HepG2 (cell line): ENCODE data around the gene RILPL1. TPM values are rescaled to one million over a fixed set of nuclear protein-coding genes. Genes with fewer than 3 reads are reported as not detected.

Source experiments
- ATAC-seq: fragments of 200-7000 bp; cut with Tn5 transposase; 3 replicates; pipeline ENCODE4 v1.9.1; 2020; ENCODE audit warnings: mild to moderate bottlenecking, moderate library complexity
- BruUV-seq: library from RNA; stranded (reverse); fragments of 400-500 nt; replicated peaks from 2 replicates; lab custom pipeline; 2021; lab: Mats Ljungman, UMichigan
- CTCF ChIA-PET: fragments of 300-600 bp; formaldehyde crosslinking; extraction: SDS; loops from one replicate; lab custom pipeline; 2021; ENCODE audit warnings: low total read pairs, inconsistent platforms, low intra/inter-chr PET ratio; lab: Yijun Ruan, JAX
- POLR2A ChIA-PET: fragments of 350-600 bp; sonication (Branson Sonifier 250); formaldehyde crosslinking; loops from one replicate; lab custom pipeline; 2020; ENCODE audit warnings: antibody characterized with exemption, inconsistent platforms; lab: Yijun Ruan, JAX
- DNase-seq: peaks from one replicate; pipeline ENCODE4 v3.0.0-alpha.2; 2015; ENCODE audit warnings: low spot score
- FAIRE-seq: peaks from 3 replicates; lab custom pipeline; 2011; peaks lifted over from hg19 to GRCh38; lab: Jason Lieb, UNC
- H2AFZ ChIP-seq: one replicate; pipeline ENCODE4 v1.6.1; 2011; ENCODE audit warnings: low read length, inconsistent platforms
- H3K27ac ChIP-seq: fragments of 300-600 bp; 3 replicates; pipeline ENCODE4 v1.8.0; 2011; ENCODE audit warnings: mixed run types, mild to moderate bottlenecking, mixed read lengths, low read length, inconsistent platforms; ENCODE audit not compliant: insufficient read depth; ENCODE audit errors: extremely low read length
- H3K27me3 ChIP-seq, 2 experiments: fragments of 200-600 bp in 1 of 2; 2 replicates in 1 of 2; 3 replicates in 1 of 2; pipeline versions ENCODE4 v1.6.0 to v1.8.0; 2011; ENCODE audit warnings: low read length in 2 of 2, mild to moderate bottlenecking in 2 of 2, moderate library complexity in 2 of 2, inconsistent platforms in 1 of 2; ENCODE audit not compliant: insufficient read depth in 2 of 2, control insufficient read depth in 1 of 2
- H3K36me3 ChIP-seq, 2 experiments: fragments of 200-600 bp in 1 of 2; replicated peaks in 1 of 2; 2 replicates in 1 of 2; 3 replicates in 1 of 2; pipeline versions ENCODE4 v1.5.1 to v1.8.0; 2011; ENCODE audit warnings: low read length in 2 of 2, inconsistent platforms in 1 of 2; ENCODE audit not compliant: insufficient read depth in 2 of 2, control insufficient read depth in 1 of 2
- H3K4me1 ChIP-seq: 2 replicates; pipeline ENCODE4 v1.5.1; 2012; ENCODE audit warnings: low read length, inconsistent platforms; ENCODE audit not compliant: insufficient read depth
- H3K4me2 ChIP-seq: 2 replicates; pipeline ENCODE4 v1.6.0; 2011; ENCODE audit warnings: low read depth, low read length, inconsistent platforms
- H3K4me3 ChIP-seq, 3 experiments: fragments of 200-600 bp in 1 of 3; sonication (generic), shearing (Covaris generic) in 1 of 3; replicated peaks in 1 of 3; 2 replicates each; pipeline ENCODE4 v1.5.1; 2011 to 2016; ENCODE audit warnings: low read length in 3 of 3, inconsistent platforms in 2 of 3, low read depth in 2 of 3, mild to moderate bottlenecking in 2 of 3, control low read depth in 1 of 3, mixed read lengths in 1 of 3; ENCODE audit not compliant: insufficient read depth in 1 of 3
- H3K79me2 ChIP-seq: one replicate; pipeline ENCODE4 v1.6.1; 2011; ENCODE audit warnings: low read length, inconsistent platforms; ENCODE audit not compliant: insufficient read depth
- H3K9ac ChIP-seq: 2 replicates; pipeline ENCODE4 v1.6.0; 2011; ENCODE audit warnings: mild to moderate bottlenecking, low read depth, low read length, inconsistent platforms; ENCODE audit not compliant: insufficient read depth
- H3K9me3 ChIP-seq: 2 replicates; pipeline ENCODE4 v1.5.1; 2012; ENCODE audit warnings: mild to moderate bottlenecking, low read length
- H4K20me1 ChIP-seq: 2 replicates; pipeline ENCODE4 v1.6.0; 2011; ENCODE audit warnings: inconsistent platforms, mild to moderate bottlenecking, low read length, moderate library complexity; ENCODE audit not compliant: insufficient read depth
- AKAP8 ChIP-seq: sonication (generic); formaldehyde crosslinking; IDR thresholded peaks from 2 replicates; pipeline ENCODE4 v1.5.1; 2020; ENCODE audit warnings: mild to moderate bottlenecking, missing genetic modification reagents
- ARNT2 ChIP-seq: sonication (generic); formaldehyde crosslinking; IDR thresholded peaks from 2 replicates; pipeline ENCODE4 v1.8.0; 2022; ENCODE audit warnings: mild to moderate bottlenecking, low read depth, missing genetic modification reagents, moderate library complexity
- GATA4 ChIP-seq: sonication (generic); IDR thresholded peaks from 2 replicates; pipeline ENCODE4 v1.6.1; 2016; ENCODE audit warnings: antibody characterized with exemption, low read depth, borderline replicate concordance
- HIVEP1 ChIP-seq: sonication (generic); formaldehyde crosslinking; IDR thresholded peaks from 2 replicates; pipeline ENCODE4 v1.4.0; 2020; ENCODE audit warnings: mild to moderate bottlenecking, missing genetic modification reagents
- HMG20B ChIP-seq: conservative IDR thresholded peaks from 2 replicates; pipeline ENCODE4 v1.6.1; 2016; ENCODE audit warnings: missing genetic modification reagents, missing compliant biosample characterization
- KAT8 ChIP-seq: IDR thresholded peaks from 2 replicates; pipeline ENCODE4 v1.6.1; 2016; ENCODE audit warnings: missing genetic modification reagents, missing compliant biosample characterization
- PHB2 ChIP-seq: fragments of 450-650 bp; IDR thresholded peaks from 2 replicates; pipeline ENCODE4 v1.6.1; 2018; ENCODE audit not compliant: partially characterized antibody
- TP53 ChIP-seq: sonication (generic); formaldehyde crosslinking; conservative IDR thresholded peaks from 2 replicates; pipeline ENCODE4 v1.4.0; 2020; ENCODE audit warnings: missing genetic modification reagents
- ZBTB7B ChIP-seq: sonication (generic); formaldehyde crosslinking; IDR thresholded peaks from 2 replicates; pipeline ENCODE4 v1.4.0; 2020; ENCODE audit warnings: missing genetic modification reagents
- ZNF430 ChIP-seq: sonication (generic); formaldehyde crosslinking; IDR thresholded peaks from 2 replicates; pipeline ENCODE4 v1.9.0; 2021; ENCODE audit warnings: mild to moderate bottlenecking, missing genetic modification reagents
- ZNF556 ChIP-seq: sonication (generic); formaldehyde crosslinking; IDR thresholded peaks from 2 replicates; pipeline ENCODE4 v1.4.0; 2020; ENCODE audit warnings: mild to moderate bottlenecking, missing genetic modification reagents, borderline replicate concordance
- ZNF572 ChIP-seq: sonication (generic); formaldehyde crosslinking; IDR thresholded peaks from 2 replicates; pipeline ENCODE4 v1.5.1; 2020; ENCODE audit warnings: mild to moderate bottlenecking, missing genetic modification reagents
- ZNF788 ChIP-seq: sonication (generic); formaldehyde crosslinking; IDR thresholded peaks from 2 replicates; pipeline ENCODE4 v1.5.0; 2020; ENCODE audit warnings: mild to moderate bottlenecking, missing genetic modification reagents, borderline replicate concordance
- ZNF841 ChIP-seq: sonication (generic); formaldehyde crosslinking; IDR thresholded peaks from 2 replicates; pipeline ENCODE4 v1.8.1; 2023; ENCODE audit warnings: missing genetic modification reagents, borderline replicate concordance
- ZSCAN21 ChIP-seq: sonication (generic); formaldehyde crosslinking; IDR thresholded peaks from 2 replicates; pipeline ENCODE4 v1.8.0; 2022; ENCODE audit warnings: mild to moderate bottlenecking, missing genetic modification reagents, moderate library complexity, borderline replicate concordance
- WGBS: methylation state at CpG from one replicate; pipeline ENCODE4 v1.1.6; 2017; ENCODE audit warnings: low lambda C conversion rate; 5-methylcytosine and 5-hydroxymethylcytosine counted together
- in situ Hi-C: cut with HindIII; loops from 2 replicates; pipeline ENCODE4 v1.10.0; 2017; ENCODE audit warnings: low pct_unique_long_range_greater_than_20kb; ENCODE audit not compliant: extremely low pct_ligation_motif_present
- intact Hi-C: fragments of 100-400 bp; cut with micrococcal nuclease; formaldehyde crosslinking; loops from one replicate; pipeline ENCODE4 v1.10.0; 2022; ENCODE audit not compliant: unreplicated experiment
- polyA plus RNA-seq, 8 experiments: library from polyadenylated mRNA; depleted of rRNA in 3 of 8; stranded (reverse) in 7 of 8; unstranded in 1 of 8; fragments of >200 nt; fragmentation: Illumina TruSeq in 4 of 8; extraction: Trizol in 4 of 8; gene quantifications; 2 replicates each; pipeline versions ENCODE4 v1.2.1 to v1.2.3, GENCODE V29; 2011 to 2016; ENCODE audit warnings: low read depth in 4 of 8, missing spikeins in 1 of 8, mixed read lengths in 1 of 8; ENCODE audit not compliant: insufficient read depth in 1 of 8
- total RNA-seq, 5 experiments: library from RNA; depleted of rRNA; stranded (reverse); fragments of >200 nt; fragmentation: Illumina TruSeq; extraction: Trizol; gene quantifications; 2 replicates each; pipeline ENCODE4 v1.2.3, GENCODE V29; 2016; ENCODE audit warnings: low read depth in 1 of 5
- TF ChIP-seq, protein P1 (sequence below): sonication (generic); formaldehyde crosslinking; IDR thresholded peaks from 2 replicates; pipeline ENCODE4 v1.5.0; 2020; ENCODE audit warnings: missing genetic modification reagents, mild to moderate bottlenecking, borderline replicate concordance
- TF ChIP-seq, protein P2 (sequence below): sonication (generic); formaldehyde crosslinking; IDR thresholded peaks from 2 replicates; pipeline ENCODE4 v1.4.0; 2020; ENCODE audit warnings: missing genetic modification reagents, borderline replicate concordance

RILPL1 gene
- total and polyA plus RNA-seq, 2 of the 13 experiments (the other 11 are each of a cell fraction or from before 2014, with no cell fraction given): 5.8 to 28.4 TPM

DNA sequence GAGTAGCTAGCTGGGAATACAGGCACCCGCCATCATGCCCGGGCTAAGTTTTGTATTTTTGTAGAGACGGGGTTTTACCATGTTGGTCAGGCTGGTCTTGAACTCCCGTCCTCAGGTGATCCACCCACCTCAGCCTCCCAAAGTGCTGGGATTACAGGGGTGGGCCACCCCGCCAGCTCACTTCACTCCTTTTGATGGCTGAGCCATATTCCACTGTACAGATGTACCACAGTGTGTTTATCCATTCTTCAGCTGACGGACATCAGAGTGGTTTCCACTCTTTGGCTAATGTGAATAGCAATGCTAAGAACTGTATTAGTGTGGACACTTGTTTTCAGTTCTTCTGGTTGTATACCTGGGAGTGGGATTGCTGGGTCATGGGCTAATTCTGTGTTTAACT, 46.1 kb downstream of the RILPL1 start:
- no peak overlapping the region for H2AFZ ChIP-seq
- no peaks in the 10 kb centered on the region for H3K27me3 ChIP-seq
- H3K4me3 ChIP-seq: no peak overlapping the region
- H3K27ac ChIP-seq: no peak overlapping the region
- intact Hi-C loops (no loop called here), in situ Hi-C loops (no loop called here)
- H3K9me3 ChIP-seq: no peaks in the 10 kb centered on the region
- ChIA-PET CTCF (no interaction called here), POLR2A (no interaction called here)
- no peak for DNase-seq
- WGBS: 97% methylated on average over 6 of the region's 6 CpGs
- TF ChIP-seq ZNF556 (CRISPR knock-in tag) (no peak), HIVEP1 (CRISPR knock-in tag) (no peak), HMG20B (CRISPR knock-in tag) (no peak), KAT8 (CRISPR knock-in tag) (no peak), ZNF788 (no peak), ZSCAN21 (CRISPR knock-in tag) (no peak), TP53 (CRISPR knock-in tag) (no peak), ZNF430 (CRISPR knock-in tag) (no peak), AKAP8 (CRISPR knock-in tag) (no peak), ZNF841 (no peak), ARNT2 (CRISPR knock-in tag) (no peak), GATA4 (no peak), PHB2 (no peak), ZBTB7B (no peak), ZNF572 (CRISPR knock-in tag) (no peak)
- TF ChIP-seq, protein P1, sequence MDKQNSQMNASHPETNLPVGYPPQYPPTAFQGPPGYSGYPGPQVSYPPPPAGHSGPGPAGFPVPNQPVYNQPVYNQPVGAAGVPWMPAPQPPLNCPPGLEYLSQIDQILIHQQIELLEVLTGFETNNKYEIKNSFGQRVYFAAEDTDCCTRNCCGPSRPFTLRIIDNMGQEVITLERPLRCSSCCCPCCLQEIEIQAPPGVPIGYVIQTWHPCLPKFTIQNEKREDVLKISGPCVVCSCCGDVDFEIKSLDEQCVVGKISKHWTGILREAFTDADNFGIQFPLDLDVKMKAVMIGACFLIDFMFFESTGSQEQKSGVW (CRISPR knock-in tag): no peak
- TF ChIP-seq, protein P2, sequence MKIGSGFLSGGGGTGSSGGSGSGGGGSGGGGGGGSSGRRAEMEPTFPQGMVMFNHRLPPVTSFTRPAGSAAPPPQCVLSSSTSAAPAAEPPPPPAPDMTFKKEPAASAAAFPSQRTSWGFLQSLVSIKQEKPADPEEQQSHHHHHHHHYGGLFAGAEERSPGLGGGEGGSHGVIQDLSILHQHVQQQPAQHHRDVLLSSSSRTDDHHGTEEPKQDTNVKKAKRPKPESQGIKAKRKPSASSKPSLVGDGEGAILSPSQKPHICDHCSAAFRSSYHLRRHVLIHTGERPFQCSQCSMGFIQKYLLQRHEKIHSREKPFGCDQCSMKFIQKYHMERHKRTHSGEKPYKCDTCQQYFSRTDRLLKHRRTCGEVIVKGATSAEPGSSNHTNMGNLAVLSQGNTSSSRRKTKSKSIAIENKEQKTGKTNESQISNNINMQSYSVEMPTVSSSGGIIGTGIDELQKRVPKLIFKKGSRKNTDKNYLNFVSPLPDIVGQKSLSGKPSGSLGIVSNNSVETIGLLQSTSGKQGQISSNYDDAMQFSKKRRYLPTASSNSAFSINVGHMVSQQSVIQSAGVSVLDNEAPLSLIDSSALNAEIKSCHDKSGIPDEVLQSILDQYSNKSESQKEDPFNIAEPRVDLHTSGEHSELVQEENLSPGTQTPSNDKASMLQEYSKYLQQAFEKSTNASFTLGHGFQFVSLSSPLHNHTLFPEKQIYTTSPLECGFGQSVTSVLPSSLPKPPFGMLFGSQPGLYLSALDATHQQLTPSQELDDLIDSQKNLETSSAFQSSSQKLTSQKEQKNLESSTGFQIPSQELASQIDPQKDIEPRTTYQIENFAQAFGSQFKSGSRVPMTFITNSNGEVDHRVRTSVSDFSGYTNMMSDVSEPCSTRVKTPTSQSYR (CRISPR knock-in tag): no peak
- H3K9ac ChIP-seq: no peak overlapping the region
- no peak for FAIRE-seq
- no peak for ATAC-seq
- no peaks in the 10 kb centered on the region for H3K4me1 ChIP-seq
- no peaks in the 10 kb centered on the region for H4K20me1 ChIP-seq
- H3K4me2 ChIP-seq: no peak overlapping the region
- H3K79me2 ChIP-seq: no peaks in the 10 kb centered on the region
- BruUV-seq: no TSS peak
- no peaks in the 10 kb centered on the region; a peak in 3 of 5 replicates for H3K36me3 ChIP-seq
